Ectodermal cell (in vitro differentiated cells): Measurements from ENCODE around the gene RGS3.

Experiments
- H3K27ac ChIP-seq: 2 replicates; pipeline ENCODE4 v1.7.0; 2013; ENCODE audit warnings: mild to moderate bottlenecking, low read depth, low read length; ENCODE audit not compliant: insufficient read depth, poor library complexity, severe bottlenecking
- H3K27me3 ChIP-seq: 2 replicates; pipeline ENCODE4 v1.7.0; 2013; ENCODE audit warnings: mild to moderate bottlenecking, low read length; ENCODE audit not compliant: insufficient read depth, control insufficient read depth, poor library complexity, severe bottlenecking
- H3K36me3 ChIP-seq: one replicate; pipeline ENCODE4 v1.7.0; 2013; ENCODE audit warnings: low read length; ENCODE audit not compliant: control insufficient read depth, insufficient read depth
- H3K4me1 ChIP-seq: one replicate; pipeline ENCODE4 v1.7.0; 2013; ENCODE audit warnings: low read length; ENCODE audit not compliant: control insufficient read depth, insufficient read depth
- H3K4me3 ChIP-seq: 2 replicates; pipeline ENCODE4 v1.7.0; 2013; ENCODE audit warnings: low read depth, low read length, control low read depth; ENCODE audit not compliant: insufficient read depth
- H3K9me3 ChIP-seq: 2 replicates; pipeline ENCODE4 v1.7.0; 2013; ENCODE audit warnings: mild to moderate bottlenecking, low read length, moderate library complexity; ENCODE audit not compliant: control insufficient read depth
- WGBS, 2 experiments: methylation state at CpG; one replicate each; pipeline ENCODE4 v1.1.7; 2013; ENCODE audit warnings: missing lambda C conversion rate in 2 of 2; 5-methylcytosine and 5-hydroxymethylcytosine counted together

RGS3 gene

DNA sequence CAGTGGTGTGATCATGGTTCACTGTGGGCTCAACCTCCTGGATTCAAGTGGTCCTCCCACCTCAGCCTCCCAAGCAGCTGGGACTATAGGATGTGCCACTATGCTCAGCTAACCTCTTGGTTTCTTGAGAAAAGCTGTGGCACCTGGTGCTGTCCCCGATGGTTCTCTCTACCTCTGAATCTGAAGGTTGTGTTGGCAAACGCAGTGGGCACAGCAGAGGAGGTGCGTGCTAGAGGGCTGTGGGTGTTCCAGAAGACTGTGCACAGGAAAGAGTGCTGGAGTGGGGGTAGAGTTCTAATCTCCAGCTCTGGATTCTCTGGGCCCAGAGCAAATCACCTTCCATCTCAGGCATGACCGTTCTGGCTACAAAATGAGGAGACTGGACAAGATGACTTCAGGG, 12.5 kb downstream of the RGS3 start:
- Histone ChIP-seq H3K9me3 (no peaks in the 10 kb centered on the region), H3K4me3 (no peak overlapping the region), H3K27ac (no peak overlapping the region), H3K36me3 (no peaks in the 10 kb centered on the region), H3K27me3 (no peaks in the 10 kb centered on the region), H3K4me1 (peaks cover 15% of the 10 kb centered on the region)
- 94 to 95% methylated on average over 4 of the region's 4 CpGs for WGBS, 2 experiments

DNA sequence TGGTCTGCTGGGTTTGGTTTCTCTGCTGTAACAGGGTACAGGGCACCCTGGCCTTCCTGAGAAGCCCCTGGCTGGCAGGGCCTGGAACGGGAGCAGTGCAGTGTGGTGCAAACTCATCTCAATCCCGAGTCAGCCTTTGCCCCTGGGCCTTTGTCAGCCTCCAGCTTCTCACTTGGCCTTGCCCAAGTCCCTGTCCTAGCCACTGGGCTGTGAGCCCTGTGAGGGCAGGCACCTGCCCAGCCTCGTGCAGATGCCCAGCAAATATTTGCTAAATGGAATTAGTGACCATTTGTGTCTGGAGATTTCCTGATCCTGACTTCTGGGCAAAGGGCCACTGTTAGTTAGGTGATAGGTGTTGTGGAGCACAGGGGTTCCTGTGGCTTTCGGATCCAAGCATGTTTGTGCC, 13.0 kb downstream of the RGS3 start:
- no peaks in the 10 kb centered on the region for H3K27me3 ChIP-seq
- peaks cover 15% of the 10 kb centered on the region for H3K4me1 ChIP-seq
- WGBS, 2 experiments, result 90 to 92% methylated on average over 4 of the region's 4 CpGs
- H3K9me3 ChIP-seq, result no peaks in the 10 kb centered on the region
- H3K27ac ChIP-seq, result no peak overlapping the region
- H3K36me3 ChIP-seq, result no peaks in the 10 kb centered on the region
- H3K4me3 ChIP-seq, result no peak overlapping the region

DNA sequence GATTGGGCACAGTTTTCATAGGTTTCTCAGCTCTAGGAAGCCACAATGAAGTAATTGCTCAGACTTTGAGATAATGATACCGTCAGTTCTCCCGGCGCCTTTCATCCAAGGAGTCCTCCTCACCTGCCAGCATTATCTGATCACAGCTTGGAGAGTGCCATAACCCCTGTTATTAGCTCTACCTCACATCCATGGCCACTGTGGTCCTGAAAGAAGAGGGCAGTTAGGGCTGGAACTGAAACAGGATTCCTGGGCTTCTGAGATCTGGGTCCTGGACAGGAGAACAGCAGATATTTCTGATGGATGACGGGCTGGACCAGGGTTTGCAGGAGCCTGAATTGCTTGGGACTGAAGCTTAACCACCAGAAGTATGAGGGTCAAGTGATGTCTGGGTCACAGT, 13.5 kb downstream of the RGS3 start:
- Histone ChIP-seq H3K4me3 (no peak overlapping the region), H3K27me3 (no peaks in the 10 kb centered on the region), H3K9me3 (no peaks in the 10 kb centered on the region), H3K27ac (no peak overlapping the region), H3K36me3 (no peaks in the 10 kb centered on the region), H3K4me1 (peaks cover 15% of the 10 kb centered on the region)
- 96 to 97% methylated on average over 4 of the region's 4 CpGs for WGBS, 2 experiments

DNA sequence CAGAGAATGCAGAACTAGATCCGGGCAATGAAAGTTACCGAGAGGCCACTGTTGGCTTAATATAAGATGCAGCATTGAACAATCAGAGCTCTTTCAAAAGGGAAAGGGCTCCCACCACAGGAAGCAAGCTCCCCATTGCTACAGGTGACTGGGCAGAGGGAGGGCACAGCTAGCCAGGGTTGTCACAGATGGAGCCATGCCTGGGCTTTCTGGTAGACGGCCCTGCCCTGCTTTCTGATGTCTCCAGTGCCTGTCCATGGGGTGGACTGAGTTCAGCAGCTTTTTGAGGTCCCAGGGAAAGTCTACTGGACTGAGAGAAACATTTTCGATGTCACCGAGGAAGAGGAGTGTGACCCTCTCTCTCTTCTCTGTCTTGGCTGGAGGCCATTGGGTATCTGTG, 14.1 kb downstream of the RGS3 start:
- Histone ChIP-seq H3K9me3 (no peaks in the 10 kb centered on the region), H3K27ac (no peak overlapping the region)

DNA sequence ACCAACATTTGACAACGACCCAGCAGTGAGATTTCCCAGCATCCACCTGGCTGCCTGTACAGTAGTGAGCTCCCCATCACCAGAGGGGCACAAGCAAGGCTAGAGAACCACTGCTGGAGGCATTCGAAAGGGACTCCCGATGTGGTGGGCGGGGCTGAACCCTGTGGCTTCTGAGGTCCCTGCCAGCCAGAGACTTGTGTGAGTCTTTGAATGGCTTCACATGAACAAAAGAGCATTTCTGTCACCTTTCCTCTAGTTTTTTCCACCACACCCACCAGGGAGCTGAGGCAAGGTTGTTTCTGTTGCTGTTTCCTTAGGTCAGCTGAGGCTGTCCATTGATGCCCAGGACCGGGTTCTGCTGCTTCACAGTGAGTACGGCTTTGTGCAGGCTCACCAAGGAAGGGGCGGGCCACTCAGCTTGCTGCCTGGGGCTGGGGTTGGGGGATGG, 15.7 kb downstream of the RGS3 start:
- 52 to 53% methylated on average over 7 of the region's 7 CpGs for WGBS, 2 experiments
- Histone ChIP-seq H3K27me3 (no peaks in the 10 kb centered on the region), H3K9me3 (no peaks in the 10 kb centered on the region), H3K27ac (no peak overlapping the region), H3K4me1 (peaks cover 15% of the 10 kb centered on the region), H3K4me3 (no peak overlapping the region), H3K36me3 (no peaks in the 10 kb centered on the region)

More for the DNA sequence above, 14.1 kb downstream of the RGS3 start:
- H3K4me1 ChIP-seq, result peaks cover 15% of the 10 kb centered on the region
- 79 to 83% methylated on average over 5 of the region's 5 CpGs for WGBS, 2 experiments
- H3K36me3 ChIP-seq, result no peaks in the 10 kb centered on the region
- H3K27me3 ChIP-seq, result no peaks in the 10 kb centered on the region
- H3K4me3 ChIP-seq, result no peak overlapping the region

DNA sequence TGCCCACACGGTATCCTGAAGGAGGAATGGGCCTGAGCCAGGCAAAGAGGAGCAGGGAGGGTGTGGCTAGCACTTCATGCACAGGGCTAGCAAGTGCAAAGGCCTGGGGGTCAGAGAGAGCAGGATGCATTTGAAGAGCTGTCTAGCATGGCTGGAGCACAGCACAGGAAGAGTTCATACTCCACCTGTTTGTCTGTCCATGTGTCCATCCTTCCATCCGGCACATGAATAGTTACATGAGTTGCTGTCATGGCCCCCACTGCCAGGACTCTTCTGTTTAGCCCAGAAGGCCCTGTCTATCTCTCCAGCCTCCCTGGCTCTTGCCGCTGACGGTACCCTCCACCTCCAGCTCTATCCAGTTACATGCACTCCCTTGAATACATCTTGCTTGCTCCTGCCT, 17.1 kb downstream of the RGS3 start:
- H3K27me3 ChIP-seq, result no peaks in the 10 kb centered on the region
- no peak overlapping the region for H3K27ac ChIP-seq
- peaks cover 15% of the 10 kb centered on the region for H3K4me1 ChIP-seq
- no peak overlapping the region for H3K4me3 ChIP-seq
- WGBS, 2 experiments, result 89 to 92% methylated on average over 4 of the region's 4 CpGs
- H3K36me3 ChIP-seq, result no peaks in the 10 kb centered on the region
- no peaks in the 10 kb centered on the region for H3K9me3 ChIP-seq

DNA sequence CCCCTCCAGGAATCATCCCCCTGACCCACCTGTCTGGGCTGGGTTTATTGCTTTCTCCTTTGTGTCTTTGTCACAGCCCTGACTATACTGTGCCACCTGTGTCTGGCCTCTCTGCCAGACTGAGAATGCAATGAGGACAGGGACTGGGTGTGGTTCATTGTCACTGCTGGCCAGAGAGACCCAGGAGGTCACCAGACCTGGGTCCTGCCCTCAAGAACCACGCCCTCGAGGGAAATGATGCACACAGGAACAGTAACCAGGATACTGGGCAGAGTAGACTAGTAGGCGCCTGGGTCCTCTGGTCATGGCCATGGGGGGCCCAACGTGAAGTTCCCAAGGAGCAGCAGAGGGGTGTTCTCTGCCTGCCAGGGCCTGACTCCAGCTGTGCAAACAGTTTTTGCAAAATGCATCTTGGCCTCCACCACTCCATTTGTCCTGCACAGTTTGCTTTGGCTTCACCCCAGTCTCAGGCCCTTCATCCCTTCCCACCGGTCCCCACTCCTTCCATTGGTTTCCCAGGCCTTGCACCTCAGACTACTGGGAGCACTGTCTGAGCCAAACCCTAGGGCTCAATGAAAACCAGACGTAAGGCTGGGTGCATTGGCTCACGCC, 17.8 kb downstream of the RGS3 start:
- H3K4me1 ChIP-seq, result peaks cover 15% of the 10 kb centered on the region
- WGBS, 2 experiments, result 92 to 94% methylated on average over 7 of the region's 7 CpGs

DNA sequence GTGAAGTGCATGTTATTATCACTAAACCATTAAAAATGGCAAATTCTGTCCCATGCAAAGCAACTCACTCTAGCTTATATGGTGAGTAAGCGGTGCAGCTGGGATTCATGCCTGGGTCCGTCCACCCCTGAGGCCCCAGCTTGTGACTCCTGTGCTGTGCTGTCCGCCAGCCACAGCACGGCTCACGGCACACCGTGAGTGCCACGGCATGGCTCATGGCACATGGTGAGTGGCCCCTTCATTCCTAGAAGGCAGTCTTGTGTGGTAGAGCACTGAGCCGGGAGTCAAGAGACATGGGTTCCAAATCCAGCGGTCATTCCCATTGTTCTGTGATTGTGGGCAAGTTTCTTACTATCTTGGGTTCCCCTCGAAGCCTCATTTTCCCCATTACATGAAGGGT, 18.8 kb downstream of the RGS3 start:
- no peaks in the 10 kb centered on the region for H3K36me3 ChIP-seq
- H3K4me3 ChIP-seq, result no peak overlapping the region
- no peaks in the 10 kb centered on the region for H3K27me3 ChIP-seq
- WGBS, 2 experiments, result 96 to 97% methylated on average over 10 of the region's 10 CpGs
- H3K9me3 ChIP-seq, result no peaks in the 10 kb centered on the region
- H3K4me1 ChIP-seq, result peaks cover 15% of the 10 kb centered on the region
- H3K27ac ChIP-seq, result no peak overlapping the region

More for the DNA sequence above, 17.8 kb downstream of the RGS3 start:
- Histone ChIP-seq H3K27me3 (no peaks in the 10 kb centered on the region), H3K9me3 (no peaks in the 10 kb centered on the region), H3K36me3 (no peaks in the 10 kb centered on the region), H3K4me3 (no peak overlapping the region), H3K27ac (no peak overlapping the region)

DNA sequence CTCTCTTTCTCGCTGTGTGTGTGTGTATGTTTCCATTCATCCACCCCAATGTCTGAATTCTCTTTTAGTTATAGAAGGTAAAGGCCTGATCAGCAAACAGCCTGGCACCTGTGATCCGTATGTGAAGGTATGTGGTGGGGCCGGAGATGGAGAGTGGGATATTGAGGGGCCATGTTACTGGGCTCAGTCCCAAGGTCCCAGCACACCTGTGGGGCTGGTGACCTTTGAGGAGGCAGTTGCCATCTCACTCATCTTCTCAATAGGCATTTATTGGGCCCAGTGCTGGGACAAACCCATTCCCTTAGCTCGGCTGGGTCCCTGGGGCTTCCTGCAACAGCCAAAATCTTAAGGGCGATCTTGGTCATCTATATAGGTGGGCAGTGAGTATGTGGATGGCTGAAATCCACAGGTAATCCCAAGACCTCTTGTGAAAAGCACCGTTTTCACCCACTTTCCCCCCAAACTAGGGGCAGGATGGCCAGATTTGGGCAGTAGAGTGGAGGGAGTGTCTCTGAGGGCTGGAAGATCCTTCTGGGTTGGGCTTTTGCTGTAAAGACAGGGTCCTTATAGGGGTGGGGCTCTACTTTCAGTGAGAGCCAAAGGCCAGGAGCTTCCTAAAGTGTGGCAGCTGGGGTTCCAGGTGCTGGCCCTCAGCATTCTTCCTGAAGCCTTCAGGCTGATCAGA, 19.6 kb downstream of the RGS3 start:
- no peaks in the 10 kb centered on the region for H3K9me3 ChIP-seq
- H3K27ac ChIP-seq, result no peak overlapping the region
- H3K4me3 ChIP-seq, result no peak overlapping the region
- 92 to 95% methylated on average over 6 of the region's 6 CpGs for WGBS, 2 experiments
- no peaks in the 10 kb centered on the region for H3K36me3 ChIP-seq
- peaks cover 11% of the 10 kb centered on the region for H3K4me1 ChIP-seq
- H3K27me3 ChIP-seq, result no peaks in the 10 kb centered on the region

DNA sequence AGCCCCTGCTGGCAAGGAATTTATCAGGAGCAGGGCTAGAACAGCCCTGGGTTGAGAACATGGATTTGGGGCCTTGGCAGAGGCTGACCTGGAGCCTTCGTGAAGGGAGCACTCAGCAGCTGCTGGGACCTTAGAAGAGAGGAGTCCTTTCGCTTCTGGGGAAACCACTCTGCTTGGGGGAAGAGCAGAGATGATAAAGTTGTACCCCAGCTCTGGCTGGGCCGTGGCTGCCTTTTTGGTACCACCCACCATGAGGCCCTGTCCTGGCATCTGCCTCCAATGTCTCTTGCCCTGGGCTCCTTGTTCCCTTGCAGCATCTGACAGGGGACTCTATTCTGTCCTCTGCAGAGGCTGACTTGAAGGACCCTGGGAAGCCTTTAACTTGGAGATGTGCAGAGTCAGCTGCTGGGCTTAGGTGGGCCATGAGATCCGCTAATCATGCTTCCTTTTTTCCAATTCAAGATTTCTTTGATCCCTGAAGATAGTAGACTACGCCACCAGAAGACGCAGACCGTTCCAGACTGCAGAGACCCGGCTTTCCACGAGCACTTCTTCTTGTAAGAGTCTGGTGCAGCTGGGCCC, 20.2 kb downstream of the RGS3 start:
- Histone ChIP-seq H3K4me3 (no peak overlapping the region), H3K27me3 (no peaks in the 10 kb centered on the region), H3K27ac (no peak overlapping the region), H3K36me3 (no peaks in the 10 kb centered on the region), H3K9me3 (no peaks in the 10 kb centered on the region), H3K4me1 (peaks cover 10% of the 10 kb centered on the region)
- WGBS, 2 experiments, result 87 to 90% methylated on average over 9 of the region's 9 CpGs
